HG03064 (cell line): ENCODE data around the gene TANGO2.

Experiments
- ATAC-seq: cut with Tn5 transposase; IDR thresholded peaks from one replicate; pipeline ENCODE4 v1.9.1; 2021; ENCODE audit warnings: low read depth; ENCODE audit not compliant: unreplicated experiment

Gene TANGO2

GRCh38 chr22:20083157-20083890 is 62.4 kb downstream of the TANGO2 start:
- ATAC-seq = no peak

GRCh38 chr22:20083891-20084546 is 63.1 kb downstream of the TANGO2 start:
- ATAC-seq = no peak

GRCh38 chr22:20084547-20085413 is 63.9 kb downstream of the TANGO2 start:
- ATAC-seq = no peak

GRCh38 chr22:20085651-20086050 is 64.7 kb downstream of the TANGO2 start:
- ATAC-seq = no peak

- no peak for ATAC-seq
Measured at GRCh38 chr22:20086101-20086599, 65.2 kb downstream of the TANGO2 start.

- ATAC-seq = no peak
Measured at GRCh38 chr22:20086763-20087162, 65.9 kb downstream of the TANGO2 start.

- ATAC-seq = no peak
Measured at GRCh38 chr22:20087319-20088262, 66.7 kb downstream of the TANGO2 start.

GRCh38 chr22:20088263-20088648 is 67.3 kb downstream of the TANGO2 start:
- no peak for ATAC-seq

- ATAC-seq = no peak
Measured at GRCh38 chr22:20089226-20089976, 68.5 kb downstream of the TANGO2 start.

- ATAC-seq = no peak
Measured at GRCh38 chr22:20089977-20090729, 69.2 kb downstream of the TANGO2 start.

- no peak for ATAC-seq
Measured at GRCh38 chr22:20090730-20091240, 69.9 kb downstream of the TANGO2 start.

- ATAC-seq = no peak
Measured at GRCh38 chr22:20091690-20092476, 71.0 kb downstream of the TANGO2 start.

GRCh38 chr22:20092477-20092854 is 71.6 kb downstream of the TANGO2 start:
- ATAC-seq = no peak

- no peak for ATAC-seq
Measured at GRCh38 chr22:20093418-20094196, 72.7 kb downstream of the TANGO2 start.

- ATAC-seq = no peak
Measured at GRCh38 chr22:20094197-20094807, 73.4 kb downstream of the TANGO2 start.

GRCh38 chr22:20095521-20095920 is 74.6 kb downstream of the TANGO2 start:
- no peak for ATAC-seq
